HepG2 (cell line): ENCODE data around the gene BTRC. TPM values are rescaled to one million over a fixed set of nuclear protein-coding genes. Genes with fewer than 3 reads are reported as not detected.

Experiments used
- ATAC-seq: fragments of 200-7000 bp; cut with Tn5 transposase; 3 replicates; pipeline ENCODE4 v1.9.1; 2020; ENCODE audit warnings: mild to moderate bottlenecking, moderate library complexity
- BruUV-seq: library from RNA; stranded (reverse); fragments of 400-500 nt; replicated peaks from 2 replicates; lab custom pipeline; 2021; lab: Mats Ljungman, UMichigan
- CTCF ChIA-PET: fragments of 300-600 bp; formaldehyde crosslinking; extraction: SDS; loops from one replicate; lab custom pipeline; 2021; ENCODE audit warnings: low total read pairs, inconsistent platforms, low intra/inter-chr PET ratio; lab: Yijun Ruan, JAX
- POLR2A ChIA-PET: fragments of 350-600 bp; sonication (Branson Sonifier 250); formaldehyde crosslinking; loops from one replicate; lab custom pipeline; 2020; ENCODE audit warnings: antibody characterized with exemption, inconsistent platforms; lab: Yijun Ruan, JAX
- DNase-seq: peaks from one replicate; pipeline ENCODE4 v3.0.0-alpha.2; 2015; ENCODE audit warnings: low spot score
- FAIRE-seq: peaks from 3 replicates; lab custom pipeline; 2011; peaks lifted over from hg19 to GRCh38; lab: Jason Lieb, UNC
- H2AFZ ChIP-seq: one replicate; pipeline ENCODE4 v1.6.1; 2011; ENCODE audit warnings: low read length, inconsistent platforms
- H3K27ac ChIP-seq: fragments of 300-600 bp; 3 replicates; pipeline ENCODE4 v1.8.0; 2011; ENCODE audit warnings: mixed run types, mild to moderate bottlenecking, mixed read lengths, low read length, inconsistent platforms; ENCODE audit not compliant: insufficient read depth; ENCODE audit errors: extremely low read length
- H3K27me3 ChIP-seq, 2 experiments: fragments of 200-600 bp in 1 of 2; 2 replicates in 1 of 2; 3 replicates in 1 of 2; pipeline versions ENCODE4 v1.6.0 to v1.8.0; 2011; ENCODE audit warnings: low read length in 2 of 2, mild to moderate bottlenecking in 2 of 2, moderate library complexity in 2 of 2, inconsistent platforms in 1 of 2; ENCODE audit not compliant: insufficient read depth in 2 of 2, control insufficient read depth in 1 of 2
- H3K36me3 ChIP-seq, 2 experiments: fragments of 200-600 bp in 1 of 2; replicated peaks in 1 of 2; 2 replicates in 1 of 2; 3 replicates in 1 of 2; pipeline versions ENCODE4 v1.5.1 to v1.8.0; 2011; ENCODE audit warnings: low read length in 2 of 2, inconsistent platforms in 1 of 2; ENCODE audit not compliant: insufficient read depth in 2 of 2, control insufficient read depth in 1 of 2
- H3K4me1 ChIP-seq: 2 replicates; pipeline ENCODE4 v1.5.1; 2012; ENCODE audit warnings: low read length, inconsistent platforms; ENCODE audit not compliant: insufficient read depth
- H3K4me2 ChIP-seq: 2 replicates; pipeline ENCODE4 v1.6.0; 2011; ENCODE audit warnings: low read depth, low read length, inconsistent platforms
- H3K4me3 ChIP-seq, 3 experiments: fragments of 200-600 bp in 1 of 3; sonication (generic), shearing (Covaris generic) in 1 of 3; replicated peaks in 1 of 3; 2 replicates each; pipeline ENCODE4 v1.5.1; 2011 to 2016; ENCODE audit warnings: low read length in 3 of 3, inconsistent platforms in 2 of 3, low read depth in 2 of 3, mild to moderate bottlenecking in 2 of 3, control low read depth in 1 of 3, mixed read lengths in 1 of 3; ENCODE audit not compliant: insufficient read depth in 1 of 3
- H3K79me2 ChIP-seq: one replicate; pipeline ENCODE4 v1.6.1; 2011; ENCODE audit warnings: low read length, inconsistent platforms; ENCODE audit not compliant: insufficient read depth
- H3K9ac ChIP-seq: 2 replicates; pipeline ENCODE4 v1.6.0; 2011; ENCODE audit warnings: mild to moderate bottlenecking, low read depth, low read length, inconsistent platforms; ENCODE audit not compliant: insufficient read depth
- H3K9me3 ChIP-seq: 2 replicates; pipeline ENCODE4 v1.5.1; 2012; ENCODE audit warnings: mild to moderate bottlenecking, low read length
- H4K20me1 ChIP-seq: 2 replicates; pipeline ENCODE4 v1.6.0; 2011; ENCODE audit warnings: inconsistent platforms, mild to moderate bottlenecking, low read length, moderate library complexity; ENCODE audit not compliant: insufficient read depth
- CBX2 ChIP-seq, 2 experiments: fragments of 200-600 bp in 1 of 2; sonication (generic); formaldehyde crosslinking in 1 of 2; IDR thresholded peaks; 2 replicates each; pipeline versions ENCODE4 v1.7.0 to v1.8.1; 2018 to 2022; ENCODE audit warnings: low read depth in 2 of 2, low read length in 1 of 2, mild to moderate bottlenecking in 1 of 2, missing genetic modification reagents in 1 of 2
- CREB1 ChIP-seq, 2 experiments: fragments of 450-650 bp in 1 of 2; IDR thresholded peaks; 2 replicates each; pipeline ENCODE4 v1.6.1; 2016 to 2017; ENCODE audit warnings: control low read depth in 1 of 2, mild to moderate bottlenecking in 1 of 2, missing compliant biosample characterization in 1 of 2, missing genetic modification characterization in 1 of 2
- FOSL2 ChIP-seq: sonication (generic); formaldehyde crosslinking; IDR thresholded peaks from 2 replicates; pipeline ENCODE4 v1.4.0; 2020; ENCODE audit warnings: missing genetic modification reagents
- HNRNPH1 ChIP-seq: fragments of 200-400 bp; formaldehyde crosslinking; optimal IDR thresholded peaks from 2 replicates; pipeline ENCODE3; 2017; ENCODE audit warnings: mild to moderate bottlenecking, low read depth, low read length
- NBN ChIP-seq: fragments of 450-650 bp; conservative IDR thresholded peaks from 2 replicates; pipeline ENCODE4 v1.6.1; 2017
- RXRA ChIP-seq: sonication (generic); formaldehyde crosslinking; IDR thresholded peaks from 2 replicates; pipeline ENCODE4 v1.5.1; 2020; ENCODE audit warnings: missing genetic modification reagents
- SALL1 ChIP-seq: sonication (generic); formaldehyde crosslinking; IDR thresholded peaks from 2 replicates; pipeline ENCODE4 v1.8.0; 2022; ENCODE audit warnings: mild to moderate bottlenecking, missing genetic modification reagents
- TBL1XR1 ChIP-seq: fragments of 150-350 bp; IDR thresholded peaks from 2 replicates; pipeline ENCODE4 v1.6.1; 2014; ENCODE audit warnings: borderline replicate concordance, low read length; ENCODE audit not compliant: partially characterized antibody
- ZBTB21 ChIP-seq: sonication (generic); formaldehyde crosslinking; IDR thresholded peaks from 2 replicates; pipeline ENCODE4 v1.4.0; 2020; ENCODE audit warnings: missing genetic modification reagents
- ZNF264 ChIP-seq: sonication (generic); formaldehyde crosslinking; IDR thresholded peaks from 2 replicates; pipeline ENCODE4 v1.4.0; 2020; ENCODE audit warnings: missing genetic modification reagents
- ZSCAN22 ChIP-seq: sonication (generic); formaldehyde crosslinking; IDR thresholded peaks from 2 replicates; pipeline ENCODE4 v1.4.0; 2020; ENCODE audit warnings: mild to moderate bottlenecking, missing genetic modification reagents
- WGBS: methylation state at CpG from one replicate; pipeline ENCODE4 v1.1.6; 2017; ENCODE audit warnings: low lambda C conversion rate; 5-methylcytosine and 5-hydroxymethylcytosine counted together
- in situ Hi-C: cut with HindIII; loops from 2 replicates; pipeline ENCODE4 v1.10.0; 2017; ENCODE audit warnings: low pct_unique_long_range_greater_than_20kb; ENCODE audit not compliant: extremely low pct_ligation_motif_present
- intact Hi-C: fragments of 100-400 bp; cut with micrococcal nuclease; formaldehyde crosslinking; loops from one replicate; pipeline ENCODE4 v1.10.0; 2022; ENCODE audit not compliant: unreplicated experiment
- polyA plus RNA-seq, 8 experiments: library from polyadenylated mRNA; depleted of rRNA in 3 of 8; stranded (reverse) in 7 of 8; unstranded in 1 of 8; fragments of >200 nt; fragmentation: Illumina TruSeq in 4 of 8; extraction: Trizol in 4 of 8; gene quantifications; 2 replicates each; pipeline versions ENCODE4 v1.2.1 to v1.2.3, GENCODE V29; 2011 to 2016; ENCODE audit warnings: low read depth in 4 of 8, missing spikeins in 1 of 8, mixed read lengths in 1 of 8; ENCODE audit not compliant: insufficient read depth in 1 of 8
- total RNA-seq, 5 experiments: library from RNA; depleted of rRNA; stranded (reverse); fragments of >200 nt; fragmentation: Illumina TruSeq; extraction: Trizol; gene quantifications; 2 replicates each; pipeline ENCODE4 v1.2.3, GENCODE V29; 2016; ENCODE audit warnings: low read depth in 1 of 5
- TF ChIP-seq, protein P1 (sequence below): sonication (generic); formaldehyde crosslinking; IDR thresholded peaks from 2 replicates; pipeline ENCODE4 v1.4.0; 2020; ENCODE audit warnings: missing genetic modification reagents, low read depth, mild to moderate bottlenecking, borderline replicate concordance
- TF ChIP-seq, protein P2 (sequence below): fragments of 450-650 bp; IDR thresholded peaks from 2 replicates; pipeline ENCODE4 v1.6.1; 2017; ENCODE audit warnings: mild to moderate bottlenecking
- TF ChIP-seq, protein P3 (sequence below): sonication (generic); formaldehyde crosslinking; IDR thresholded peaks from 2 replicates; pipeline ENCODE4 v1.9.0; 2021; ENCODE audit warnings: missing genetic modification reagents, borderline replicate concordance
- TF ChIP-seq, protein P4 (sequence below): sonication (generic); formaldehyde crosslinking; IDR thresholded peaks from 2 replicates; pipeline ENCODE4 v1.9.0; 2021; ENCODE audit warnings: missing genetic modification reagents, borderline replicate concordance

The BTRC gene
- total and polyA plus RNA-seq, 2 of the 13 experiments (the other 11 are each of a cell fraction or from before 2014, with no cell fraction given), result 12.0 to 14.4 TPM

DNA sequence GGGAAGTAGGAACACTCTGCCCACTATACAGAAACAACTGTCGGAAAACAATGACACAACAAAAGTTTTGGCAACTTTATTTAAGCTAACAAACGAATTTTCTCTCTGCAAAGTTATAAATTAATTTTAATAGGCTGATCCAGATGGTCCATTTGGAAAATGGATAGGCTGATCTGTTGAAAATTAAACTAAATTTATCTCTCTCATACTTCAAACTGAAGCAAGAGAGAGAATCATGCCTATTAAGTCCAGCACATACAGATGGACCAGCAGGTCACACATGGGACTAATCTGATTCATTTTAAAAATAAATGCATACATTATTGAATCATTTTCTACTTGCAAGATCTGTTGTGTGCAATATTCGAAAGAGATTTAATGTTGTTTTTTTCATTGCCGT lies 110.1 kb downstream of the BTRC start (continued):
- TF ChIP-seq TBL1XR1 (no peak), HNRNPH1 (no peak), RXRA (CRISPR knock-in tag) (no peak)
- TF ChIP-seq, protein P1, sequence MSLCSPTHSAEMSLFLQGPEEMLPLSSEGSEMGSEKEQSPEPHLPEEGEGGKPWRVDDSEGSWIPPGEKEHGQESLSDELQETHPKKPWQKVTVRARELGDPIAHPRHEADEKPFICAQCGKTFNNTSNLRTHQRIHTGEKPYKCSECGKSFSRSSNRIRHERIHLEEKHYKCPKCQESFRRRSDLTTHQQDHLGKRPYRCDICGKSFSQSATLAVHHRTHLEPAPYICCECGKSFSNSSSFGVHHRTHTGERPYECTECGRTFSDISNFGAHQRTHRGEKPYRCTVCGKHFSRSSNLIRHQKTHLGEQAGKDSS (CRISPR knock-in tag), result no peak

DNA sequence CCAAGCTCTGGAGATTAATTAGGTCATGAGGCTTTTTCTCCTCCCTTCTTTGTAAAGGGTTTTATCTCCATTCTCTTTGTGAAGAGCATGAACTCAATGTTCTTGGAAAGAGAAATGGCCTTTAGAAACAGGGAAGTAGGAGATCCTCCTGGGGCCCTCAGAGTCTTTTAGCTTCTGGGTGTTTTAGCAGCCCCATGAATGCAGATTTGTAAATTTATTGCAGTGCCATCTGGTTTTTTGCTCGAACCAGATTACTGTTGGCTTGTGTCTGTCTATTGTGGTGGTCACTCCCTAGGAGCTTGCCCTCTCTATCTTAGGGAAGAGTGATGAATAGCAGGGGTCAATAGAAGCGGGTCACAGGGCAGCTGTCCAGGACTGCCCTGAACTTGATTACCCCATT lies 110.6 kb downstream of the BTRC start:
- Histone ChIP-seq H3K4me1 (no peaks in the 10 kb centered on the region), H3K36me3 (no peaks in the 10 kb centered on the region), H3K27me3 (no peaks in the 10 kb centered on the region; a peak in 1 of 5 replicates), H3K4me3 (no peak overlapping the region), H3K4me2 (no peak overlapping the region), H3K9me3 (no peaks in the 10 kb centered on the region), H3K9ac (no peak overlapping the region), H3K27ac (no peak overlapping the region), H4K20me1 (no peaks in the 10 kb centered on the region)
- FAIRE-seq (no peak), ATAC-seq (no peak)
- intact Hi-C loops, result no loop called here
- in situ Hi-C loops, result no loop called here
- no TSS peak for BruUV-seq
- 90% methylated on average over 2 of the region's 2 CpGs for WGBS
- ChIA-PET CTCF (no interaction called here), POLR2A (no interaction called here)
- TF ChIP-seq NBN (no peak), FOSL2 (CRISPR knock-in tag) (no peak), ZSCAN22 (CRISPR knock-in tag) (no peak), SALL1 (CRISPR knock-in tag) (no peak), CBX2 (IDR thresholded peaks at IDR 0.05; ENCODE audit: low read depth, low read length) (no peak), CBX2 (CRISPR knock-in tag; IDR thresholded peaks at IDR 0.05; ENCODE audit: low read depth) (no peak), ZBTB21 (no peak), ZNF264 (CRISPR knock-in tag) (no peak), CREB1 (IDR thresholded peaks at IDR 0.05) (no peak), CREB1 (CRISPR knock-in tag; IDR thresholded peaks at IDR 0.05) (no peak)
- TF ChIP-seq, protein P2, sequence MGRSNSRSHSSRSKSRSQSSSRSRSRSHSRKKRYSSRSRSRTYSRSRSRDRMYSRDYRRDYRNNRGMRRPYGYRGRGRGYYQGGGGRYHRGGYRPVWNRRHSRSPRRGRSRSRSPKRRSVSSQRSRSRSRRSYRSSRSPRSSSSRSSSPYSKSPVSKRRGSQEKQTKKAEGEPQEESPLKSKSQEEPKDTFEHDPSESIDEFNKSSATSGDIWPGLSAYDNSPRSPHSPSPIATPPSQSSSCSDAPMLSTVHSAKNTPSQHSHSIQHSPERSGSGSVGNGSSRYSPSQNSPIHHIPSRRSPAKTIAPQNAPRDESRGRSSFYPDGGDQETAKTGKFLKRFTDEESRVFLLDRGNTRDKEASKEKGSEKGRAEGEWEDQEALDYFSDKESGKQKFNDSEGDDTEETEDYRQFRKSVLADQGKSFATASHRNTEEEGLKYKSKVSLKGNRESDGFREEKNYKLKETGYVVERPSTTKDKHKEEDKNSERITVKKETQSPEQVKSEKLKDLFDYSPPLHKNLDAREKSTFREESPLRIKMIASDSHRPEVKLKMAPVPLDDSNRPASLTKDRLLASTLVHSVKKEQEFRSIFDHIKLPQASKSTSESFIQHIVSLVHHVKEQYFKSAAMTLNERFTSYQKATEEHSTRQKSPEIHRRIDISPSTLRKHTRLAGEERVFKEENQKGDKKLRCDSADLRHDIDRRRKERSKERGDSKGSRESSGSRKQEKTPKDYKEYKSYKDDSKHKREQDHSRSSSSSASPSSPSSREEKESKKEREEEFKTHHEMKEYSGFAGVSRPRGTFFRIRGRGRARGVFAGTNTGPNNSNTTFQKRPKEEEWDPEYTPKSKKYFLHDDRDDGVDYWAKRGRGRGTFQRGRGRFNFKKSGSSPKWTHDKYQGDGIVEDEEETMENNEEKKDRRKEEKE, result no peak
- TF ChIP-seq, protein P3, sequence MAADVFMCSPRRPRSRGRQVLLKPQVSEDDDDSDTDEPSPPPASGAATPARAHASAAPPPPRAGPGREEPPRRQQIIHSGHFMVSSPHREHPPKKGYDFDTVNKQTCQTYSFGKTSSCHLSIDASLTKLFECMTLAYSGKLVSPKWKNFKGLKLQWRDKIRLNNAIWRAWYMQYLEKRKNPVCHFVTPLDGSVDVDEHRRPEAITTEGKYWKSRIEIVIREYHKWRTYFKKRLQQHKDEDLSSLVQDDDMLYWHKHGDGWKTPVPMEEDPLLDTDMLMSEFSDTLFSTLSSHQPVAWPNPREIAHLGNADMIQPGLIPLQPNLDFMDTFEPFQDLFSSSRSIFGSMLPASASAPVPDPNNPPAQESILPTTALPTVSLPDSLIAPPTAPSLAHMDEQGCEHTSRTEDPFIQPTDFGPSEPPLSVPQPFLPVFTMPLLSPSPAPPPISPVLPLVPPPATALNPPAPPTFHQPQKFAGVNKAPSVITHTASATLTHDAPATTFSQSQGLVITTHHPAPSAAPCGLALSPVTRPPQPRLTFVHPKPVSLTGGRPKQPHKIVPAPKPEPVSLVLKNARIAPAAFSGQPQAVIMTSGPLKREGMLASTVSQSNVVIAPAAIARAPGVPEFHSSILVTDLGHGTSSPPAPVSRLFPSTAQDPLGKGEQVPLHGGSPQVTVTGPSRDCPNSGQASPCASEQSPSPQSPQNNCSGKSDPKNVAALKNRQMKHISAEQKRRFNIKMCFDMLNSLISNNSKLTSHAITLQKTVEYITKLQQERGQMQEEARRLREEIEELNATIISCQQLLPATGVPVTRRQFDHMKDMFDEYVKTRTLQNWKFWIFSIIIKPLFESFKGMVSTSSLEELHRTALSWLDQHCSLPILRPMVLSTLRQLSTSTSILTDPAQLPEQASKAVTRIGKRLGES (CRISPR knock-in tag), result no peak
- TF ChIP-seq, protein P4, sequence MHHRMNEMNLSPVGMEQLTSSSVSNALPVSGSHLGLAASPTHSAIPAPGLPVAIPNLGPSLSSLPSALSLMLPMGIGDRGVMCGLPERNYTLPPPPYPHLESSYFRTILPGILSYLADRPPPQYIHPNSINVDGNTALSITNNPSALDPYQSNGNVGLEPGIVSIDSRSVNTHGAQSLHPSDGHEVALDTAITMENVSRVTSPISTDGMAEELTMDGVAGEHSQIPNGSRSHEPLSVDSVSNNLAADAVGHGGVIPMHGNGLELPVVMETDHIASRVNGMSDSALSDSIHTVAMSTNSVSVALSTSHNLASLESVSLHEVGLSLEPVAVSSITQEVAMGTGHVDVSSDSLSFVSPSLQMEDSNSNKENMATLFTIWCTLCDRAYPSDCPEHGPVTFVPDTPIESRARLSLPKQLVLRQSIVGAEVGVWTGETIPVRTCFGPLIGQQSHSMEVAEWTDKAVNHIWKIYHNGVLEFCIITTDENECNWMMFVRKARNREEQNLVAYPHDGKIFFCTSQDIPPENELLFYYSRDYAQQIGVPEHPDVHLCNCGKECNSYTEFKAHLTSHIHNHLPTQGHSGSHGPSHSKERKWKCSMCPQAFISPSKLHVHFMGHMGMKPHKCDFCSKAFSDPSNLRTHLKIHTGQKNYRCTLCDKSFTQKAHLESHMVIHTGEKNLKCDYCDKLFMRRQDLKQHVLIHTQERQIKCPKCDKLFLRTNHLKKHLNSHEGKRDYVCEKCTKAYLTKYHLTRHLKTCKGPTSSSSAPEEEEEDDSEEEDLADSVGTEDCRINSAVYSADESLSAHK (CRISPR knock-in tag), result no peak
- TF ChIP-seq, all 625 proteins: peak for 0
- Histone ChIP-seq H2AFZ (no peak overlapping the region), H3K79me2 (no peaks in the 10 kb centered on the region)
- DNase-seq, result no peak
